Neural crest cell (in vitro differentiated cells): Measurements from ENCODE around the gene SMR3A. TPM values are rescaled to one million over a fixed set of nuclear protein-coding genes. Genes with fewer than 3 reads are reported as not detected.

Source experiments
- DNase-seq: peaks from one replicate; pipeline ENCODE4 v3.0.0; 2021; ENCODE audit warnings: low read depth, mixed read lengths, low spot score
- H3K27ac Mint-ChIP-seq: one replicate; pipeline ENCODE4 v1.8.0; 2021; ENCODE audit warnings: mild to moderate bottlenecking, mixed read lengths; ENCODE audit not compliant: unreplicated experiment
- H3K27me3 Mint-ChIP-seq: 2 replicates; pipeline ENCODE4 v1.8.0; 2021; ENCODE audit warnings: low read depth, mild to moderate bottlenecking, mixed read lengths
- H3K36me3 Mint-ChIP-seq: 2 replicates; pipeline ENCODE4 v1.8.0; 2021; ENCODE audit warnings: low read depth, mild to moderate bottlenecking, mixed read lengths
- H3K4me1 Mint-ChIP-seq: 2 replicates; pipeline ENCODE4 v1.8.0; 2021; ENCODE audit warnings: mixed read lengths
- H3K4me3 Mint-ChIP-seq: one replicate; pipeline ENCODE4 v1.8.0; 2021; ENCODE audit warnings: mild to moderate bottlenecking, mixed read lengths
- H3K9me3 Mint-ChIP-seq: 2 replicates; pipeline ENCODE4 v1.8.0; 2021; ENCODE audit warnings: mixed read lengths
- total RNA-seq: library from RNA; stranded (reverse); gene quantifications from 2 replicates; pipeline ENCODE4 v1.2.1, GENCODE V29; 2021
- TF ChIP-seq, protein P1 (sequence below): fragments of 200-600 bp; sonication (generic); conservative IDR thresholded peaks from 2 replicates; pipeline ENCODE4 v1.5.0; 2021; ENCODE audit warnings: antibody characterized with exemption, mild to moderate bottlenecking

The SMR3A gene
- total RNA-seq, 1 donor from 2014 or later = not detected

DNA sequence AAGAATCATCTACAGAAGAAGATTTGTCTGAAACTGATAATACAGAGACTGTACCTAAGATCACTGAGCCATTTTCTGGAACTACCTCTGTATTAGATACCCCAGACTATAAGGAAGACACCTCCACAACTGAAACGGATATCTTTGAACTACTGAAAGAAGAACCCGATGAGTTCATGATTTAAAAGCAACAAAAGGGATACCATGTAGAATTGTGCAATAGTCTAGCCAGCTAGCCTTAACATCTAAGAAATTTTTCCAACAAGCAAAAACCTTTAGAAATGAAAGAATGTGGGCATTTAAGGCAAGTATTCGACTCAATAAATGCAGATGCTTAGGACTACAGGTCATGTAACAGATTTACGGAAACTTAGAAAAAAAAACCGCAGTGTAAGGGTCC lies 24.5 kb upstream of the SMR3A start:
- no peak for DNase-seq
- TF ChIP-seq, protein P1, sequence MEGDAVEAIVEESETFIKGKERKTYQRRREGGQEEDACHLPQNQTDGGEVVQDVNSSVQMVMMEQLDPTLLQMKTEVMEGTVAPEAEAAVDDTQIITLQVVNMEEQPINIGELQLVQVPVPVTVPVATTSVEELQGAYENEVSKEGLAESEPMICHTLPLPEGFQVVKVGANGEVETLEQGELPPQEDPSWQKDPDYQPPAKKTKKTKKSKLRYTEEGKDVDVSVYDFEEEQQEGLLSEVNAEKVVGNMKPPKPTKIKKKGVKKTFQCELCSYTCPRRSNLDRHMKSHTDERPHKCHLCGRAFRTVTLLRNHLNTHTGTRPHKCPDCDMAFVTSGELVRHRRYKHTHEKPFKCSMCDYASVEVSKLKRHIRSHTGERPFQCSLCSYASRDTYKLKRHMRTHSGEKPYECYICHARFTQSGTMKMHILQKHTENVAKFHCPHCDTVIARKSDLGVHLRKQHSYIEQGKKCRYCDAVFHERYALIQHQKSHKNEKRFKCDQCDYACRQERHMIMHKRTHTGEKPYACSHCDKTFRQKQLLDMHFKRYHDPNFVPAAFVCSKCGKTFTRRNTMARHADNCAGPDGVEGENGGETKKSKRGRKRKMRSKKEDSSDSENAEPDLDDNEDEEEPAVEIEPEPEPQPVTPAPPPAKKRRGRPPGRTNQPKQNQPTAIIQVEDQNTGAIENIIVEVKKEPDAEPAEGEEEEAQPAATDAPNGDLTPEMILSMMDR = no peak
- Mint-ChIP-seq H3K36me3 (no peaks in the 10 kb centered on the region), H3K4me3 (no peak overlapping the region), H3K9me3 (no peaks in the 10 kb centered on the region), H3K4me1 (no peaks in the 10 kb centered on the region), H3K27me3 (peaks cover 17% of the 10 kb centered on the region), H3K27ac (no peak overlapping the region)

DNA sequence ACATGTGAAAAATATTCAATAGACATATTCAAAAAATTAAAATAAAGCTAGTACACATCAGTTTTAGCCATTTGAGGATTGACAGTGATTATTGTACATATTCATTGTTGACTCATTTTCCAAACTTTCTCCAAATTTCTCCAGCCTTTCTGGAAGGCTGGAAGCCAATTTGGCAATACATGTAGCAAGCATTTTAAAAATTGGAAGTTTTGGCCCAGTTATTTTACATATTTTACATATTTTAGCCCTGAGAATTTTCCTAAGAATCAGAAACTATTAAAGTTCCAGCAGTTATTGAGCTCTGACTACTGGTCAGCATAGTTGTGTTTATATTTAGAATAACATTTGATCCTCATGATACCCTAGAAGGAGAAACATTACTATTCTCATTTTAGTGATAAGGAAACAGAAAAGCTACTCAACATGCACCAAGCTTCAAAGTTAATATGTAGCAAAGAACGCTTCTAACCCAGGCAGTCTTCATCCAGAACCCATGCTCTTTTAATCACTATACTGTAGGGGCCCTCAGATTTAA lies 22.6 kb upstream of the SMR3A start:
- no peak for DNase-seq
- peaks cover 17% of the 10 kb centered on the region for H3K27me3 Mint-ChIP-seq
- H3K4me3 Mint-ChIP-seq = no peak overlapping the region
- H3K9me3 Mint-ChIP-seq = no peaks in the 10 kb centered on the region
- TF ChIP-seq, protein P1 = no peak
- no peaks in the 10 kb centered on the region for H3K4me1 Mint-ChIP-seq
- no peaks in the 10 kb centered on the region for H3K36me3 Mint-ChIP-seq
- H3K27ac Mint-ChIP-seq = no peak overlapping the region

DNA sequence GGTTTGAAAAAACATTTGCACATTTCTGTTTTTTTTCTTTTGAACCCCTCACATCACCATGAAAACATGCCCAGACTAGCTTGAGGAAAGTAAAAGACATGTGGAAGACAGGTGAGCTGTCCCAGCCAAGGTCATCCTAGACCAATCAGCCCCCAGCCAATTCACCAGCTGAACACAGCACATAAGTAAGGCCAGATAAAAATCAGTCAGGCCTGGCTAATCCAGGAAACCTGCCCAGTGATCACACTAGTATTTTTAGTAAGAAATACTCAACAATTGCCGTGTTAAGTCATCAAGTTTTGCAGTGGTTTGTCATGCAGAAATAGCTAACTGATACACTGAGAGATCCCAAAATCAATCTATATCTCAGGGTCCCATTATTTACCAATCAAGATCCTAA lies 4.4 kb upstream of the SMR3A start:
- Mint-ChIP-seq H3K36me3 (no peaks in the 10 kb centered on the region), H3K27ac (no peak overlapping the region)

DNA sequence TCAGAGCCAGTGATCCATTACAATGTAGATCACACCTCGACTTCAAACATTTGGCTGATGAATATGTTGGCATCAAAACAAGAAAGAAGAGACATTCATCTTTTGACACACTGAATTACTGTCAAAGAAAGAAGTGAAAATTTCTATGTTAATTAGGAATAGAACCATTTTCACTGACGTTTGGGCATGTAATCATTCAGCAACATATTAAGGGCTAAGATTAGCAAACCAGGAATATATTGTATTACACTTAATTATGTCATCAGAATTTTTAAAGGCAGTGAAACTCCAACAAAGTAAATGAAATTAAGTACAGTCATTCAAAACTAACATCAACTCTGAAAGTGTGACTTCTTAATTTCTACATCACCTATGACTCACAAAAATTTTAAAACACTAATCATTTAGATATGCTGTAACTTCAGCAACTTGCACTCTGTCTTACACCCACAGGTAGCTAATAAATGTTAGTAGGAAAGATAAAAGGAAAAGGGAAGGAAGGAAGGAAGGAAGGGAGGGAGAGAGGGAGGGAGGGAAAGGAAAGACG lies 1.4 kb upstream of the SMR3A start:
- no peak overlapping the region for H3K4me3 Mint-ChIP-seq
- H3K4me1 Mint-ChIP-seq = no peaks in the 10 kb centered on the region
- H3K27me3 Mint-ChIP-seq = no peaks in the 10 kb centered on the region
- no peaks in the 10 kb centered on the region for H3K36me3 Mint-ChIP-seq
- no peak for DNase-seq
- H3K9me3 Mint-ChIP-seq = no peaks in the 10 kb centered on the region
- TF ChIP-seq, protein P1 = no peak
- no peak overlapping the region for H3K27ac Mint-ChIP-seq

More for the DNA sequence above, 4.4 kb upstream of the SMR3A start:
- Mint-ChIP-seq H3K4me1 (no peaks in the 10 kb centered on the region), H3K4me3 (no peak overlapping the region), H3K27me3 (peaks cover 8% of the 10 kb centered on the region), H3K9me3 (no peaks in the 10 kb centered on the region)
- TF ChIP-seq, protein P1 = no peak
- DNase-seq = no peak

DNA sequence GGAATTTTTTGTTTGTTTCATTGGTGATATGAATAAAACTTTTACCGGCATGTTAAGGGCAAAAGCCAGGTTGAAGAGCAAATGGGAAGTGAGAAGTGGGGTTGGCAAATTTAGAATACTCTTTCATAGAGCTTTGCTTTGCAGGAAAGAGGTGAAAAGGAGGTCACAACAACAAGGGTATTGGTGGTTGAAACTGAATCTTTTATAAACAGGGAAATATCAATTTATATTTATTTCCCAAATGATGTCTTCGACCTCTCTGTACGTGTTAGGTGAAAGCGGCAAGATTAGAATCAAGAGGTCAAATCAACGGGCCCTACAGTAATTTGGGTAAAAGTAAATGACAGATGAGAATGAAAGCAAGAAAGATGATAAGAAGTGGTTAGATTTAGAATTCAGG lies 3.4 kb downstream of the SMR3A start:
- Mint-ChIP-seq H3K27ac (no peak overlapping the region), H3K4me1 (no peaks in the 10 kb centered on the region), H3K36me3 (no peaks in the 10 kb centered on the region), H3K9me3 (no peaks in the 10 kb centered on the region), H3K27me3 (no peaks in the 10 kb centered on the region), H3K4me3 (no peak overlapping the region)
- TF ChIP-seq, protein P1 = no peak
- no peak for DNase-seq
